Activated naive CD4-positive, alpha-beta T cell treated with anti-CD3 and anti-CD28 coated beads, Interleukin-2, amount 50 U/mL, for 24 hours (primary cell): Measurements from ENCODE around the gene HIVEP1.
"Not testable (repeated sequence)": the region's sequence is repeated elsewhere in the genome, so short reads cannot be mapped to it uniquely, and the experiment has no call there.

Source experiments
- H3K27ac Mint-ChIP-seq: one replicate; pipeline ENCODE4 v1.8.0; 2021; ENCODE audit warnings: mild to moderate bottlenecking, mixed read lengths
- H3K27me3 Mint-ChIP-seq: one replicate; pipeline ENCODE4 v1.8.0; 2021; ENCODE audit warnings: mixed read lengths
- H3K36me3 Mint-ChIP-seq: one replicate; pipeline ENCODE4 v1.8.0; 2021; ENCODE audit warnings: mixed read lengths
- H3K4me1 Mint-ChIP-seq: one replicate; pipeline ENCODE4 v1.8.0; 2021; ENCODE audit warnings: mixed read lengths
- H3K4me3 Mint-ChIP-seq: one replicate; pipeline ENCODE4 v1.8.0; 2021; ENCODE audit warnings: mild to moderate bottlenecking, mixed read lengths
- H3K9me3 Mint-ChIP-seq: one replicate; pipeline ENCODE4 v1.8.0; 2021; ENCODE audit warnings: mixed read lengths

Gene HIVEP1

DNA sequence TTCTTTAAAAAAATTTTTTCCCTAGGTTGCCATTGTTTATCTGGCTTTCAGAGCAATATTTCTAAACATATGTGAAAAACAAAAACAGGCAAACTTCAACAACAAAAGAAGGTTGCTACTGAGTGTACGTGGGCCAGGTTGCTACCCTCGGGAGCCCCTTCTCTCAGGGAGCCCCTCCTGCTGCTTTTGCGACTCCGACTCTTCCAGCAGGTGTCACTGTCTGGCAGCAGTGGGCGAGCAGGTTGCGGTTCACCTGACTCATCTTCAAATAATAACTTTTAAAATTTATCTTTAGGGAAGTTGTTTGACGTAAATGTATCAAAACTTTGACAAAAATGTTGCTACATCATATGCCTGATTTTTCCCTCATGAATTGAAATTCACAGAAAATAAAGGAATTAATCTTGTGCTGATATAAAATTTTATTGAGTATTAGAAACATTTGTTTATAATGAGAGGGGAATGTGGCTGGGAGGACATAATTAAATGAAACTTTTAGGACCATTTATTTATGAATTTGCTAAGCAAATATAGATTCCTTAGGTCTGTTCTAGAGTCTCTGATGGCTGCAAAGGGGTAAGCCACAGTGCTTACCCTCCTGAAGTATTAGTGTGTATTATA lies 138.8 kb downstream of the HIVEP1 start:
- no peaks in the 10 kb centered on the region for H3K27me3 Mint-ChIP-seq
- H3K36me3 Mint-ChIP-seq, result peaks cover 9% of the 10 kb centered on the region
- H3K27ac Mint-ChIP-seq, result no peak overlapping the region
- no peaks in the 10 kb centered on the region for H3K9me3 Mint-ChIP-seq
- peaks cover 32% of the 10 kb centered on the region for H3K4me1 Mint-ChIP-seq
- H3K4me3 Mint-ChIP-seq, result no peak overlapping the region

DNA sequence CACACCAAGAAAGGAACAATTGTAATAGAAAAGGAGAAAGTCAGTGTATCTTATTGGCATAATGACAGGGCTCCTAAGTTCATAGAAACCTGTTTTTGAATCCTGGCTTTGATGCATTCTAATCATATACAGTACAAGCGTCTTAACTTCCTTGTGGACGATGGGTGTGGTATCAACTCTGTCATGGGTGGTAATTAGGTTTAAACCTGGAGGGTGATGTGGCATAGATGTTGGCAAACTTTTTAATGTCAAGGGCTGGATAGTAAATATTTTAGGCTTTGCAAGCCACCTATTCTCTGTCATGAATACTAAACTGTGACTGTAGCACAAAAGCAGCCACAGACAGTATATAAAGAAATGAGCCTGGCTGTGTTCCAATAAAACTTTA lies 139.3 kb downstream of the HIVEP1 start:
- no peaks in the 10 kb centered on the region for H3K27me3 Mint-ChIP-seq
- H3K9me3 Mint-ChIP-seq, result no peaks in the 10 kb centered on the region
- no peak overlapping the region for H3K27ac Mint-ChIP-seq
- no peak overlapping the region for H3K4me3 Mint-ChIP-seq
- H3K4me1 Mint-ChIP-seq, result peaks cover 37% of the 10 kb centered on the region
- H3K36me3 Mint-ChIP-seq, result peaks cover 9% of the 10 kb centered on the region

DNA sequence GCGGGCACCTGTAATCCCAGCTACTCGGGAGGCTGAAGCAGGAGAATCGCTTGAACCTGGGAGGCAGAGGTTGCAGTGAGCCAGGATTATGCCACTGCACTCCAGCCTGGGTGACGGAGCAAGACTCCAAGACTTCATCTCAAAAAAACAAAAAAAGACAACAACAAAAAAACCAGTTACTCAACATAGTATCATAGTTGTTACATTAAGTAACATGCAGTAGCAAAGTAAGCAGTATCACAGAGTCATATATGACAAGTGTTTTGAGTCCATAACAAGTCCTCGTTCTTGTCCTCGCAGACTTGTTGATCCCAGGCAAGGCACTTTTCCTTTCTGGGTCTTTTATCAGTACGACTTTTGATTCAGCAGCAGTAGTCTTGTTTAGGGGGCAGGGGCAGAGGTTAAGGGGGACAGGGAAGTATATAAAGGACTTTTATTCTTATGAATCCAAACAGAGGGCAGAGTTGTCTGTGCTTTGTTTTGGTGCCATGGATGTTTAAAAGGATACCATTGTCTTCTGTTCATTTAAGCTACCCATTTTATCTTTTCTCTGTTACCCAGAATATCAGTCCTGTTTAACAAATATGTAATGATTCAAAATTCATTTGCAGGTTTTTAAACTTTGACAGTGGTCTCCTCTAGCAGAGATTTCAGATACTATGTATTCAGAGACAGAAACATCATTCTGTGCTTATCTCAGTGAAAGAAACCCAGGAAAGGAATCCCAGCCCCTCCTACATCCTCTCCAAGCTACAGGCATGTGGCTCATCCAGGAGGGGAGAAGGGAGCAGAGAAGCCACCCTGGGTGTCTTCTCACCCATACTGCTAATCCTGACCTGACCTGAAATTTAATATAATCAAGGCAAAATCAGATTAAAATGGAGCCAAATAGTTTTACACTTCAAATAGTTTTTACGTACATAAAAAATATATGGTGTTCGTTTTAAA lies 140.2 kb downstream of the HIVEP1 start:
- Mint-ChIP-seq H3K4me1 (peaks cover 43% of the 10 kb centered on the region), H3K27ac (no peak overlapping the region), H3K4me3 (no peak overlapping the region), H3K36me3 (peaks cover 13% of the 10 kb centered on the region), H3K27me3 (no peaks in the 10 kb centered on the region), H3K9me3 (no peaks in the 10 kb centered on the region)

DNA sequence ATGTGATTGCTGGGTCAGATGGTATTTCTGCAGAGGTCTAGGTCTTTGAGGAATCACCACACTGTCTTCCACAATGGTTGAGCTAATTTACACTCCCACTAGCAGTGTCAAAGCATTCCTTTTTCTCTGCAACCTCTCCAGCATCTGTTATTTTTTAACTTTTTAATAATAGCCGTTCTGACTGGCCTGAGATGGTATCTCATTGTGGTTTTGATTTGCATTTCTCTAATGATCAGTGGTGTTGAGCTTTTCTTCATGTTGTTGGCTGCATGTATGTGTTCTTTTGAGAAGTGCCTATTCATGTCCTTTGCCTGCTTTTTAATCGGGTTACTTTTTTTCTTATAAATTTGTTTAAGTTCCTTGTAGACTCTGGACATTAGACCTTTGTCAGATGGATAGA lies 143.7 kb downstream of the HIVEP1 start:
- not testable (repeated sequence) for H3K4me3 Mint-ChIP-seq, H3K27me3 Mint-ChIP-seq, H3K27ac Mint-ChIP-seq, H3K9me3 Mint-ChIP-seq
- H3K4me1 Mint-ChIP-seq, result peaks cover 30% of the 10 kb centered on the region
- peaks cover 13% of the 10 kb centered on the region for H3K36me3 Mint-ChIP-seq

DNA sequence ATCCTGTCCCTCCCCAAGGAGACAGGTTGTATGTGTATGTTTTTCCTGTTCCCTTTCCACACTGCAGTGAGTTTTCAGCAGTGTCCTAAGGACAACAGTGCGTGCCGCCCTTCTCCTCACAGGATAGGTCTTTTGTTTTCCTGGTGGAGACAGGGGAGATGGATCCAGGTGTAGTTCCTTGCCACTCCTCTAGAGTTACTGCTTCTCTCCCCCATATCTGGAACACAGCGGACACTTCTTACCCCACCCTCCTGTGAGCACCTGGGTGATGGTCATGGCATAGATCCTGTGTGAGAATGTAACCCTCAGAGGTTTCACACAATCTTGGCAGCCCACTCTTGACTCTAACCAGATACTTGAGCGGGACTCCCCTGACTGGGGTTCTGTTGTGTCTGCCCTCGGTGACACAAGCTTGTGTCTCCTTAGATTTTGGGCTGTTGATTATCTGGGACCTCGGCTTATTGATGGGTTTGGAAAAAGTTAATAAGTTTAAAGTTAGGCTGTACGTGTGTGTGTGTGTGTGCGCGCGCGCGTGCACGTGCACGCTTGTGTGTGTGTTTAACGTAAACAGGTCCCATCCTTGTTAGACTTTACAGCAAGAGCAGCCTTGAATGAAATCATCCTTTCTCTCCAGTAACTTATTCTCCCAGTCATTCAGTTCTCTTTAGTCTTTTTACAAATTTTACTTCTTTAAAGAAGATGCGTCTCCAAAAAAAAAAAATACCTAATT lies 146.7 kb downstream of the HIVEP1 start:
- no peak overlapping the region for H3K27ac Mint-ChIP-seq
- no peaks in the 10 kb centered on the region for H3K9me3 Mint-ChIP-seq
- no peaks in the 10 kb centered on the region for H3K27me3 Mint-ChIP-seq
- peaks cover 55% of the 10 kb centered on the region for H3K4me1 Mint-ChIP-seq
- no peak overlapping the region for H3K4me3 Mint-ChIP-seq
- H3K36me3 Mint-ChIP-seq, result peaks cover 20% of the 10 kb centered on the region

DNA sequence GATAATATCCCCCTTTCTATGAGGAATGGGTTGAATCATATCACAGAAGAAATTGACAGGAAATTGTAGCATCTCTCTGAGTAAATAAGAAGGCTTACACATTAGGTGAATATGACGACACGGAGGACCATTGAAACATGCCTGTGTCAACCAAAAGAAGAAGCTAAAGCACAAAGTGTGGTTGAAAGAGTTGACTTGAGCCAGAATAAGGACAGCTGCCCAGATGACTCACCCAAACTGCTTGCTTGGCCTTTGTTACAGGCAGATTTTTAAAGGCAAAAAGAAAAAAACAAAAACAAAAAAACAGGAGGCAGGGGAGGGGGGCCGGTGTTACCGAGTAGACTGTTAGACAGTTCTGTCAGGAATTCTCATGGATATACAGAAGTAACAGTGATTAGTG lies 148.2 kb downstream of the HIVEP1 start:
- Mint-ChIP-seq H3K27ac (peak overlapping the region; percentile 10), H3K4me3 (no peak overlapping the region), H3K36me3 (peaks cover 17% of the 10 kb centered on the region), H3K4me1 (peaks cover 58% of the 10 kb centered on the region), H3K9me3 (no peaks in the 10 kb centered on the region), H3K27me3 (no peaks in the 10 kb centered on the region)

DNA sequence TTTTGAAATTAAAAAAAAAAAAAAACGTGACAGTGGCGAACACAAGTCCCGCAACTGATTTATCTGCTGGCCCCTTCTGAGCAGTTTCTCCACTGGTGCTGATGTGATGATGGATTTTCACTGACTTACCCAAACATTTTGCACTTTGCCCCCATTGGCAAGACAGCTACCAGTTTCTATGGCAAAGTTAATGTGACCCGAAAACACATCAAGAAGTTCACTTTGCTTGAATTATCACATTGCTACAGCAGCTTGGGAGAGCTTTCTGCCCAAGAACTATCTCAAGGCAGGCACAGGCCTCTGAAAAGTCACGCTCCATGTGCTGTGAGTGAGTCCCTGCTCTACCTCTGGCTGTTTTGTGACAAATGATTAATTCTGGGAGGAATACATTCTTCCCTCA lies 150.1 kb downstream of the HIVEP1 start:
- H3K27ac Mint-ChIP-seq, result peak overlapping the region; percentile 46
- H3K27me3 Mint-ChIP-seq, result no peaks in the 10 kb centered on the region
- peak overlapping the region; percentile 12 for H3K4me3 Mint-ChIP-seq
- H3K9me3 Mint-ChIP-seq, result no peaks in the 10 kb centered on the region
- H3K4me1 Mint-ChIP-seq, result peaks cover 39% of the 10 kb centered on the region
- peaks cover 12% of the 10 kb centered on the region for H3K36me3 Mint-ChIP-seq

DNA sequence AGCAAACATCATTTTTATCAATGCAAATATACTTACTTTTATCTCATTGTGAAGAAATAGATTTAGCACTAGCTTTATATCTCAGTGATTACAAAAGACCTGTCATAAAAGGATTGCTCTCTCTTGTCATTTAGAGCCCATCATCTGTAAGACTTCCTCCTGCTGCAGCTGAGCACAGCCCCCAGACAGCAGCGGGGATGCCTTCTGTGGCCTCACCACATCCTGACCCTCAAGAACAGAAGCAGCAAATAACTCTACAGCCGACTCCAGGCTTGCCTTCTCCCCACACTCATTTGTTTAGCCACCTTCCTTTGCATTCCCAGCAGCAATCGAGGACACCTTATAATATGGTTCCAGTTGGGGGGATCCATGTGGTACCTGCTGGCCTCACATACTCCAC lies 151.0 kb downstream of the HIVEP1 start:
- no peaks in the 10 kb centered on the region for H3K27me3 Mint-ChIP-seq
- peaks cover 12% of the 10 kb centered on the region for H3K36me3 Mint-ChIP-seq
- peak overlapping the region; percentile 4 for H3K27ac Mint-ChIP-seq
- H3K4me3 Mint-ChIP-seq, result peak overlapping the region; percentile 6
- H3K9me3 Mint-ChIP-seq, result no peaks in the 10 kb centered on the region
- peaks cover 35% of the 10 kb centered on the region for H3K4me1 Mint-ChIP-seq

DNA sequence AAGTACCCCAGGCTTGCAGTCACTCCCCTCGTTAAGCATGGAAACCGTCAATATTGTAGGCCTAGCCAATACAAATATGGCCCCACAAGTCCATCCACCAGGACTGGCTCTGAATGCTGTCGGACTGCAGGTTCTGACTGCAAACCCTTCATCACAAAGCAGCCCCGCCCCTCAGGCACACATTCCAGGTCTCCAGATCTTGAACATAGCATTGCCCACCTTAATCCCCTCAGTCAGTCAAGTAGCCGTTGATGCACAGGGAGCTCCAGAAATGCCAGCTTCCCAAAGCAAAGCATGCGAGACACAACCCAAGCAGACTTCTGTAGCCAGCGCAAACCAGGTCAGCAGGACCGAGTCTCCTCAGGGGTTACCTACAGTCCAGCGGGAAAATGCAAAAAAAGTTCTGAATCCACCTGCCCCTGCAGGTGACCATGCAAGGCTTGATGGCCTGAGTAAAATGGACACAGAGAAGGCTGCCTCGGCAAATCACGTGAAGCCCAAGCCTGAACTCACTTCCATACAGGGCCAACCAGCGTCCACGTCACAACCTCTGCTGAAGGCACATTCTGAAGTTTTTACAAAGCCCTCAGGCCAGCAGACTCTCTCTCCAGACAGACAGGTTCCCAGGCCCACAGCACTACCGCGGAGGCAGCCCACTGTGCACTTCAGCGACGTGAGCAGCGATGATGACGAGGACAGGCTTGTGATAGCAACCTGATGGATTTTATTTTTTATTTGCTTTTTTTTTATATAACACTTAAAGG lies 151.8 kb downstream of the HIVEP1 start:
- H3K27me3 Mint-ChIP-seq, result no peaks in the 10 kb centered on the region
- H3K36me3 Mint-ChIP-seq, result peaks cover 12% of the 10 kb centered on the region
- no peaks in the 10 kb centered on the region for H3K9me3 Mint-ChIP-seq
- no peak overlapping the region for H3K4me3 Mint-ChIP-seq
- no peak overlapping the region for H3K27ac Mint-ChIP-seq
- peaks cover 35% of the 10 kb centered on the region for H3K4me1 Mint-ChIP-seq

DNA sequence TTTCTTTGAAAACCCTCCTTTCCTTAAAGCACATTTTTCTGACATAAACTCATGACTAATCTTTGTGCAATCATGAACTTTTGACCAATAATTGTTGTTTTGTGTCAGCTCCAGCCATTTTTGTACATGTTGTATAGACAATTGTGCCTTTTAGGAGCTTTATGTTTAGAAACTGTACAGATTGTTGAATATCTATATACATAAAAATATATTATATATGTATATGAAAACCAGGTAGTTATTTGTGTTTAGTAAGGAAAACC lies 152.3 kb downstream of the HIVEP1 start:
- no peaks in the 10 kb centered on the region for H3K9me3 Mint-ChIP-seq

DNA sequence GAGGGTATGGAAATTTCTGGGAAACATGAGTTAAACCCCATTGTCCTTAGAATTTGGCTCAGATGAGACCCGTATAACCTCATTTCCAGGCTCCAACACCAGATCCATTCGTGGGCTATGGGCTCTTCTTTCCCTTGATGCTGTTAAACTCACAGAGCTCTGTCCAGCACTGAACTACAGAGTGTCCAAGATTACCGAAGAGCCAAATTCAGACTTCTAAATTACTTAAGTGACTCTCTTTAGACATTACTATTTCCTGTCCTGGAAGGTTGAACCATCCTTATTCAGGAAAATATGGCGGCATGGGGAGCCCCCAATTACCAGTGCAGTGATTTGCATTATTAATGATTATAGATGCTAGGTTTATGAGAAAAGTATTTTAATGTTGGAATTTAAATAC lies 153.2 kb downstream of the HIVEP1 start:
- Mint-ChIP-seq H3K27me3 (no peaks in the 10 kb centered on the region), H3K4me1 (peaks cover 41% of the 10 kb centered on the region), H3K36me3 (peaks cover 12% of the 10 kb centered on the region), H3K9me3 (no peaks in the 10 kb centered on the region), H3K27ac (no peak overlapping the region), H3K4me3 (no peak overlapping the region)

More for the DNA sequence above, 152.3 kb downstream of the HIVEP1 start:
- Mint-ChIP-seq H3K27me3 (no peaks in the 10 kb centered on the region), H3K27ac (no peak overlapping the region), H3K36me3 (peaks cover 12% of the 10 kb centered on the region), H3K4me3 (no peak overlapping the region), H3K4me1 (peaks cover 38% of the 10 kb centered on the region)

DNA sequence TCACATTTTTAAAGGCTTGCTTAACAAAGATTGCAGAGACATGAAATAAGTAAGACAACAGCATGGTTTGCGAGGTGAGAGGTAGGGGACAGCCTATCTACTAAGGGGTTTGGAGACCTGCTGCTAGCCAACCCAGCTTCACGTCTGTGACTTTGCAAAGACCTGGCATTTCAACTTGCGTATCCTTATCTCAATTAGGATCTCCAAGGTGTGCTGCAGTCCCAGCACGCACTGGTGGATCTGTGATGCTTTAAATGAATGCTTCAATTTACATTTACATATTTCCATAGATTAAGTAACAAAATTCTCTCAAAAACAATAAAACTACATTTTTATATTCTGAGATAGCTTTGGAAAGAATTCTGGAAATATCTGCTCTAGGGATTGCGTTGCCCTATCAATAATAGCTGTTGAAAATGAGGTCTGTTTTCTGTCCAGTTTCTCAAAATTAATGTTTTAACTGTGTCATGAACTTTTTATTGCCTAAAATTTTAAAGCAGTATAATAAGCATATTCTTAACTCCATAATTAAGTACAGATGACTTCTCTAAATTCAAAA lies 153.7 kb downstream of the HIVEP1 start:
- H3K27me3 Mint-ChIP-seq, result no peaks in the 10 kb centered on the region
- peaks cover 12% of the 10 kb centered on the region for H3K36me3 Mint-ChIP-seq
- no peaks in the 10 kb centered on the region for H3K9me3 Mint-ChIP-seq
- H3K4me3 Mint-ChIP-seq, result no peak overlapping the region
- no peak overlapping the region for H3K27ac Mint-ChIP-seq
- H3K4me1 Mint-ChIP-seq, result peaks cover 41% of the 10 kb centered on the region

DNA sequence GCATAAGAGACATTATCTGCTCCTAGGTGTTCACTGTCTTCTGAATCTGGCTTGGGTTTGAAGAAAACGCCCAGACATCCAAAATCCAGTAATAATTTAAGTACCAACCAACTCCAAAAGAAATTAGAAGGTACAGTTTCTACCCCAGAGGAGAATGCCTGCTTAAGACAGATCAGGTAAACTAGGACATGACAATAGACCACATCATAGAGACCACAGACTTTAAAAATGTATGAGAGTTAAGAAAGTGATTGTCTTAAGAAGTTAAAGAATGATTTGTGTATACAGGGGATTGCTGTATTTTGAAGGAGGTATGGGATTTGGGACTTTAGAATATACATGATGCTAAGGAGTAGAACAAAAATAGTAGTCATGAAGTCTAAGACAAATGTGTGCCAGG lies 157.3 kb downstream of the HIVEP1 start:
- Mint-ChIP-seq H3K4me1 (peaks cover 11% of the 10 kb centered on the region), H3K36me3 (peaks cover 2% of the 10 kb centered on the region), H3K4me3 (no peak overlapping the region), H3K27me3 (no peaks in the 10 kb centered on the region), H3K27ac (no peak overlapping the region), H3K9me3 (no peaks in the 10 kb centered on the region)

DNA sequence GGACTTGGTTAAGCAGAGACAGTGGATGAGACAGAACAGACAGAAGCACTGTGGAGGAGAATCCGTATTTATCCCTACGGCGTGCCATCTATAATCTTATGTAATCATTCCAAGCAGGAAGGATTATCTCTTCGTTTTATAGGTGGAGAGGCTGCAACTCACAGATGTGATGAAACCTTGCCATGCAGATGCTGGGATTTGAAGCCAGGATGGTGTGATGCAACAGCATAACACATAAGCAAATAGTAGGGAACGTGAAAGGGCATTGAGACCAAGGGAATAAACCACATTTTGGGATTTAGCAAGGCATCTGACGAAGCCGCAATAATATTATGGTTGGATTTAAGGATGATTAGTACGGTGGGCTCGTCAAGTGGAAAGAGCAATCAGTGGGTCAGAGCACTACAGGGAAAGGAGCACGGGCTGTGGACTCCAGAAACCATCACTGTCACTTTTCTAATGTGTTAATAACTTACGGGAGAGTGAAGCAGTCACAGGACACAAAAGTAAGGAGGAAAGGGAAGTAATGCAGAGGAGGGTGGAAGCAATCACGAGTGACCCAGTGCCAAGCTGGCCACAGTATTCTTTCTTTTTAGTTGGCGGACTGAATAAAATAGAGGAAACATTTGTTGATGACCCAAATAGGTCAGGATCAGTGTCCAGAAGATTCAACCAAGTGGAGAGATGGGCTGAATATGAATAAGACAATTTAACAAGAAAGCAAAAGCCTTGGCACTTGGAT lies 158.4 kb downstream of the HIVEP1 start:
- H3K4me1 Mint-ChIP-seq, result peaks cover 6% of the 10 kb centered on the region
- no peaks in the 10 kb centered on the region for H3K9me3 Mint-ChIP-seq
- no peaks in the 10 kb centered on the region for H3K36me3 Mint-ChIP-seq
- H3K27ac Mint-ChIP-seq, result no peak overlapping the region
- H3K27me3 Mint-ChIP-seq, result no peaks in the 10 kb centered on the region
- H3K4me3 Mint-ChIP-seq, result no peak overlapping the region

DNA sequence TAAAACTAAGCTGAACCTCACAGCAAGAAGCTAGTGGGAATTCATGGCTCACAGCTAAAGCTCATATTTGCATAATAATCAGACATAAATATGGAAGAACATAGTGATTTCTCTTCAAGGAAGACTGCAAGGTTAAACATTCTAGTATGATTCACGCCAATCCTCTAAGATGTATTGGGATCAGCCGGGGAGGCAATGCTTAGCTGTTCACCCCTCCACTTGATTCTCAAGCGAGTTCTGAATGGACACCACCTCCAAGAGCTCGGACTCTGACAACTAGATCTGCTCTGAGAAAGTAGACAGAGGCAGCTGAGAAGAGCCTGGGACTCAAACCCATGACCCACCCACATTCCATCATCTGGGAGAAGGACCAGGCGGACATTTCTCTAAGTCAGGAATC lies 159.6 kb downstream of the HIVEP1 start:
- no peaks in the 10 kb centered on the region for H3K9me3 Mint-ChIP-seq
- H3K4me3 Mint-ChIP-seq, result no peak overlapping the region
- peaks cover 6% of the 10 kb centered on the region for H3K4me1 Mint-ChIP-seq
- H3K27ac Mint-ChIP-seq, result no peak overlapping the region
- peaks cover 1% of the 10 kb centered on the region for H3K36me3 Mint-ChIP-seq
- no peaks in the 10 kb centered on the region for H3K27me3 Mint-ChIP-seq
